K562 (cell line): ENCODE data around the gene FAM78A. TPM values are rescaled to one million over a fixed set of nuclear protein-coding genes. Genes with fewer than 3 reads are reported as not detected.
A peak's percentile ranks its signal among the peaks of the same experiment; 100 is the strongest.

ENCODE experiments used
- MYC ChIP-seq, 2 experiments: fragments of 250-450 bp in 1 of 2; sonication (Bioruptor Pico) in 1 of 2; IDR thresholded peaks; 2 replicates each; pipeline versions ENCODE4 v1.5.1 to v1.6.1; 2012 to 2021; ENCODE audit warnings: low read depth in 2 of 2, borderline replicate concordance in 1 of 2, improper control_type of control experiment in 1 of 2, low read length in 1 of 2, mild to moderate bottlenecking in 1 of 2, moderate library complexity in 1 of 2
- polyA plus RNA-seq, 8 experiments: library from polyadenylated mRNA; depleted of rRNA in 4 of 8; stranded (reverse) in 5 of 8; unstranded in 3 of 8; fragments of >200 nt; fragmentation: Nextera tagmentation in 2 of 8; fragmentation: Illumina TruSeq in 1 of 8; extraction: Ambion mirVana in 2 of 8; extraction: Trizol in 1 of 8; gene quantifications; 2 replicates each; pipeline versions ENCODE4 v1.2.1 to v1.2.3, GENCODE V29; 2011 to 2014; ENCODE audit warnings: inconsistent platforms in 1 of 8, missing spikeins in 1 of 8
- total RNA-seq, 7 experiments: library from RNA; depleted of rRNA in 6 of 7; stranded (reverse); fragments of >200 nt in 6 of 7; fragmentation: Illumina TruSeq in 2 of 7; extraction: Trizol in 2 of 7; gene quantifications; 2 replicates each; pipeline versions ENCODE4 v1.2.1 to v1.2.3, GENCODE V29; 2011 to 2021; ENCODE audit warnings: low replicate concordance in 1 of 7
- TF ChIP-seq, protein P1 (sequence below): fragments of 450-650 bp; IDR thresholded peaks from 2 replicates; pipeline ENCODE4 v1.6.1; 2016; ENCODE audit warnings: mild to moderate bottlenecking, moderate library complexity

The FAM78A gene
- total and polyA plus RNA-seq, 9 of the 15 experiments (the other 6 are each of a cell fraction or from before 2014, with no cell fraction given): 0.56 to 103 (median 55.2) TPM

DNA sequence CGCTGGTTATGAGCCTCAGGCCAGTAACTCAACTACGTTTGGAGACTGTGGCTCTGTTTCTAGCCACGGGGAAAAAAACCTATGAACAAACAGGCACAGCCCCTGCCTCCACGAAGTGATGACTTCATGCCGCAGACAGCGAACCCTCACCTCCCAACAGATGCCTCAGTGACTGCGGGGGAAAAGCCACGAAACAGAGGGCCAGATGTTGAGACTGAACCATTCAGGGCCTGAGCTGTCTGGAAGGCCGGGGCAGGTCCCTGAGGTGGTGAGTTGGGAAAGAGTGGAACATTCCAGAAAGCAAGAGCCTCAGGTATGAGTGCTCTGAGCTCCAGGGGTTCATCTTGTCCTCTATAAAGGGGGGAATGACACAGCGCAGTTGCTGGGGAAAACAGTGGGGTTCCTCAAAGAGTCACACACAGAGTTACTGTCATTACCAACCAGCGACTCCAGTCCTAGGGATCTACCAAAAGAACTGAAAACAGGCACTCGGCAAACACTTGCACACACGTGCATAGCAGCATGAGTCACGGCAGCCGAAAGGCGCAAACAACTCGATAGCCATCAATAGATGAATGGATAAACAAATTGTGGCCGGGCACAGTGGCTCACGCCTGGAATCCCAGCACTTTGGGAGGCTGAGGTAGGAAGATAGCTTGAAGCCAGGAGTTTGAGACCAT is 28.5 kb upstream of the FAM78A start (continued):
- TF ChIP-seq, protein P1, sequence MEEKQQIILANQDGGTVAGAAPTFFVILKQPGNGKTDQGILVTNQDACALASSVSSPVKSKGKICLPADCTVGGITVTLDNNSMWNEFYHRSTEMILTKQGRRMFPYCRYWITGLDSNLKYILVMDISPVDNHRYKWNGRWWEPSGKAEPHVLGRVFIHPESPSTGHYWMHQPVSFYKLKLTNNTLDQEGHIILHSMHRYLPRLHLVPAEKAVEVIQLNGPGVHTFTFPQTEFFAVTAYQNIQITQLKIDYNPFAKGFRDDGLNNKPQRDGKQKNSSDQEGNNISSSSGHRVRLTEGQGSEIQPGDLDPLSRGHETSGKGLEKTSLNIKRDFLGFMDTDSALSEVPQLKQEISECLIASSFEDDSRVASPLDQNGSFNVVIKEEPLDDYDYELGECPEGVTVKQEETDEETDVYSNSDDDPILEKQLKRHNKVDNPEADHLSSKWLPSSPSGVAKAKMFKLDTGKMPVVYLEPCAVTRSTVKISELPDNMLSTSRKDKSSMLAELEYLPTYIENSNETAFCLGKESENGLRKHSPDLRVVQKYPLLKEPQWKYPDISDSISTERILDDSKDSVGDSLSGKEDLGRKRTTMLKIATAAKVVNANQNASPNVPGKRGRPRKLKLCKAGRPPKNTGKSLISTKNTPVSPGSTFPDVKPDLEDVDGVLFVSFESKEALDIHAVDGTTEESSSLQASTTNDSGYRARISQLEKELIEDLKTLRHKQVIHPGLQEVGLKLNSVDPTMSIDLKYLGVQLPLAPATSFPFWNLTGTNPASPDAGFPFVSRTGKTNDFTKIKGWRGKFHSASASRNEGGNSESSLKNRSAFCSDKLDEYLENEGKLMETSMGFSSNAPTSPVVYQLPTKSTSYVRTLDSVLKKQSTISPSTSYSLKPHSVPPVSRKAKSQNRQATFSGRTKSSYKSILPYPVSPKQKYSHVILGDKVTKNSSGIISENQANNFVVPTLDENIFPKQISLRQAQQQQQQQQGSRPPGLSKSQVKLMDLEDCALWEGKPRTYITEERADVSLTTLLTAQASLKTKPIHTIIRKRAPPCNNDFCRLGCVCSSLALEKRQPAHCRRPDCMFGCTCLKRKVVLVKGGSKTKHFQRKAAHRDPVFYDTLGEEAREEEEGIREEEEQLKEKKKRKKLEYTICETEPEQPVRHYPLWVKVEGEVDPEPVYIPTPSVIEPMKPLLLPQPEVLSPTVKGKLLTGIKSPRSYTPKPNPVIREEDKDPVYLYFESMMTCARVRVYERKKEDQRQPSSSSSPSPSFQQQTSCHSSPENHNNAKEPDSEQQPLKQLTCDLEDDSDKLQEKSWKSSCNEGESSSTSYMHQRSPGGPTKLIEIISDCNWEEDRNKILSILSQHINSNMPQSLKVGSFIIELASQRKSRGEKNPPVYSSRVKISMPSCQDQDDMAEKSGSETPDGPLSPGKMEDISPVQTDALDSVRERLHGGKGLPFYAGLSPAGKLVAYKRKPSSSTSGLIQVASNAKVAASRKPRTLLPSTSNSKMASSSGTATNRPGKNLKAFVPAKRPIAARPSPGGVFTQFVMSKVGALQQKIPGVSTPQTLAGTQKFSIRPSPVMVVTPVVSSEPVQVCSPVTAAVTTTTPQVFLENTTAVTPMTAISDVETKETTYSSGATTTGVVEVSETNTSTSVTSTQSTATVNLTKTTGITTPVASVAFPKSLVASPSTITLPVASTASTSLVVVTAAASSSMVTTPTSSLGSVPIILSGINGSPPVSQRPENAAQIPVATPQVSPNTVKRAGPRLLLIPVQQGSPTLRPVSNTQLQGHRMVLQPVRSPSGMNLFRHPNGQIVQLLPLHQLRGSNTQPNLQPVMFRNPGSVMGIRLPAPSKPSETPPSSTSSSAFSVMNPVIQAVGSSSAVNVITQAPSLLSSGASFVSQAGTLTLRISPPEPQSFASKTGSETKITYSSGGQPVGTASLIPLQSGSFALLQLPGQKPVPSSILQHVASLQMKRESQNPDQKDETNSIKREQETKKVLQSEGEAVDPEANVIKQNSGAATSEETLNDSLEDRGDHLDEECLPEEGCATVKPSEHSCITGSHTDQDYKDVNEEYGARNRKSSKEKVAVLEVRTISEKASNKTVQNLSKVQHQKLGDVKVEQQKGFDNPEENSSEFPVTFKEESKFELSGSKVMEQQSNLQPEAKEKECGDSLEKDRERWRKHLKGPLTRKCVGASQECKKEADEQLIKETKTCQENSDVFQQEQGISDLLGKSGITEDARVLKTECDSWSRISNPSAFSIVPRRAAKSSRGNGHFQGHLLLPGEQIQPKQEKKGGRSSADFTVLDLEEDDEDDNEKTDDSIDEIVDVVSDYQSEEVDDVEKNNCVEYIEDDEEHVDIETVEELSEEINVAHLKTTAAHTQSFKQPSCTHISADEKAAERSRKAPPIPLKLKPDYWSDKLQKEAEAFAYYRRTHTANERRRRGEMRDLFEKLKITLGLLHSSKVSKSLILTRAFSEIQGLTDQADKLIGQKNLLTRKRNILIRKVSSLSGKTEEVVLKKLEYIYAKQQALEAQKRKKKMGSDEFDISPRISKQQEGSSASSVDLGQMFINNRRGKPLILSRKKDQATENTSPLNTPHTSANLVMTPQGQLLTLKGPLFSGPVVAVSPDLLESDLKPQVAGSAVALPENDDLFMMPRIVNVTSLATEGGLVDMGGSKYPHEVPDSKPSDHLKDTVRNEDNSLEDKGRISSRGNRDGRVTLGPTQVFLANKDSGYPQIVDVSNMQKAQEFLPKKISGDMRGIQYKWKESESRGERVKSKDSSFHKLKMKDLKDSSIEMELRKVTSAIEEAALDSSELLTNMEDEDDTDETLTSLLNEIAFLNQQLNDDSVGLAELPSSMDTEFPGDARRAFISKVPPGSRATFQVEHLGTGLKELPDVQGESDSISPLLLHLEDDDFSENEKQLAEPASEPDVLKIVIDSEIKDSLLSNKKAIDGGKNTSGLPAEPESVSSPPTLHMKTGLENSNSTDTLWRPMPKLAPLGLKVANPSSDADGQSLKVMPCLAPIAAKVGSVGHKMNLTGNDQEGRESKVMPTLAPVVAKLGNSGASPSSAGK: peak; percentile 66
- TF ChIP-seq MYC (IDR thresholded peaks at IDR 0.05; ENCODE audit: low read depth, low read length) (peak; percentile 61), MYC (CRISPR knock-in tag; IDR thresholded peaks at IDR 0.05; ENCODE audit: borderline replicate concordance, low read depth) (no peak)
